Astrocyte (in vitro differentiated cells and primary cell): Measurements from ENCODE around the gene SORBS2. TPM values are rescaled to one million over a fixed set of nuclear protein-coding genes. Genes with fewer than 3 reads are reported as not detected.

ENCODE experiments used
- DNase-seq: peaks from one replicate; pipeline ENCODE4 v3.0.0-alpha.2; 2010; ENCODE audit warnings: low read depth
- FAIRE-seq: peaks from 2 replicates; lab custom pipeline; 2011; peaks lifted over from hg19 to GRCh38; lab: Jason Lieb, UNC
- H2AFZ ChIP-seq: 2 replicates; pipeline ENCODE4 v1.6.0; 2012; ENCODE audit warnings: low read depth, low read length, inconsistent platforms
- H3K27ac ChIP-seq: 2 replicates; pipeline ENCODE4 v1.5.1; 2011; ENCODE audit warnings: low read depth, low read length, inconsistent platforms
- H3K27me3 ChIP-seq: 2 replicates; pipeline ENCODE4 v1.6.0; 2011; ENCODE audit warnings: low read length, inconsistent platforms; ENCODE audit not compliant: insufficient read depth
- H3K36me3 ChIP-seq: 2 replicates; pipeline ENCODE4 v1.5.1; 2011; ENCODE audit warnings: low read length, inconsistent platforms; ENCODE audit not compliant: insufficient read depth
- H3K4me1 ChIP-seq: 2 replicates; pipeline ENCODE4 v1.5.1; 2011; ENCODE audit warnings: low read length, inconsistent platforms; ENCODE audit not compliant: insufficient read depth
- H3K4me2 ChIP-seq: 2 replicates; pipeline ENCODE4 v1.6.0; 2012; ENCODE audit warnings: low read length, inconsistent platforms
- H3K4me3 ChIP-seq: 2 replicates; pipeline ENCODE4 v1.5.1; 2011; ENCODE audit warnings: low read depth, mild to moderate bottlenecking, low read length, inconsistent platforms; ENCODE audit not compliant: insufficient read depth
- H3K79me2 ChIP-seq: 2 replicates; pipeline ENCODE4 v1.6.0; 2012; ENCODE audit warnings: mild to moderate bottlenecking, low read length, inconsistent platforms; ENCODE audit not compliant: insufficient read depth
- H3K9ac ChIP-seq: 2 replicates; pipeline ENCODE4 v1.6.0; 2012; ENCODE audit warnings: mild to moderate bottlenecking, low read length, inconsistent platforms
- H3K9me3 ChIP-seq: 2 replicates; pipeline ENCODE4 v1.5.1; 2012; ENCODE audit warnings: low read depth, mild to moderate bottlenecking, low read length, inconsistent platforms; ENCODE audit not compliant: insufficient read depth
- H4K20me1 ChIP-seq: 2 replicates; pipeline ENCODE4 v1.6.0; 2012; ENCODE audit warnings: low read length, inconsistent platforms; ENCODE audit not compliant: insufficient read depth
- H3K27ac Mint-ChIP-seq: one replicate; pipeline ENCODE4 v1.8.0; 2021; ENCODE audit warnings: mild to moderate bottlenecking, mixed read lengths; ENCODE audit not compliant: unreplicated experiment
- H3K27me3 Mint-ChIP-seq: one replicate; pipeline ENCODE4 v1.8.0; 2021; ENCODE audit warnings: low read depth, mixed read lengths; ENCODE audit not compliant: unreplicated experiment
- H3K36me3 Mint-ChIP-seq: one replicate; pipeline ENCODE4 v1.8.0; 2021; ENCODE audit warnings: low read depth, mixed read lengths; ENCODE audit not compliant: unreplicated experiment
- H3K4me1 Mint-ChIP-seq: one replicate; pipeline ENCODE4 v1.8.0; 2021; ENCODE audit warnings: low read depth, mixed read lengths; ENCODE audit not compliant: unreplicated experiment
- H3K4me3 Mint-ChIP-seq: one replicate; pipeline ENCODE4 v1.8.0; 2021; ENCODE audit warnings: mild to moderate bottlenecking, moderate library complexity, mixed read lengths; ENCODE audit not compliant: unreplicated experiment
- H3K9me3 Mint-ChIP-seq: one replicate; pipeline ENCODE4 v1.8.0; 2021; ENCODE audit warnings: mild to moderate bottlenecking, mixed read lengths; ENCODE audit not compliant: unreplicated experiment
- CTCF ChIP-seq: IDR thresholded peaks from 2 replicates; pipeline ENCODE4 v1.5.1; 2011; ENCODE audit warnings: low read depth, mild to moderate bottlenecking, inconsistent platforms, low read length, moderate library complexity; ENCODE audit not compliant: insufficient read depth
- EZH2 ChIP-seq: IDR thresholded peaks from 2 replicates; pipeline ENCODE4 v1.6.1; 2012; ENCODE audit warnings: mild to moderate bottlenecking, low read length, inconsistent platforms; ENCODE audit not compliant: insufficient read depth
- total RNA-seq: library from RNA; stranded (reverse); gene quantifications from 2 replicates; pipeline ENCODE4 v1.2.1, GENCODE V29; 2021

The SORBS2 gene
- total RNA-seq, 1 donor from 2014 or later = 97.4 TPM

- DNase-seq = no peak
- H3K79me2 ChIP-seq = peaks cover 5% of the 10 kb centered on the region
- H3K9ac ChIP-seq = peak overlapping the region; percentile 84
- Mint-ChIP-seq H3K36me3 (no peaks in the 10 kb centered on the region), H3K27me3 (peaks cover 19% of the 10 kb centered on the region), H3K4me1 (no peaks in the 10 kb centered on the region), H3K4me3 (peak overlapping the region; percentile 87), H3K27ac (no peak overlapping the region), H3K9me3 (no peaks in the 10 kb centered on the region)
- H2AFZ ChIP-seq = peak overlapping the region; percentile 68
- H3K4me1 ChIP-seq = no peaks in the 10 kb centered on the region
- no peak for FAIRE-seq
- H3K27ac ChIP-seq = no peak overlapping the region
- H3K9me3 ChIP-seq = no peaks in the 10 kb centered on the region
- no peaks in the 10 kb centered on the region for H4K20me1 ChIP-seq
- no peak for TF ChIP-seq CTCF
- TF ChIP-seq EZH2 = no peak
- H3K4me2 ChIP-seq = peak overlapping the region; percentile 84
- H3K36me3 ChIP-seq = no peaks in the 10 kb centered on the region
- peak overlapping the region; percentile 82 for H3K4me3 ChIP-seq
- peaks cover 11% of the 10 kb centered on the region for H3K27me3 ChIP-seq
Measured at GRCh38 chr4:185535612-185536410, 276.2 kb downstream of the SORBS2 start.
